BE2C (cell line): ENCODE results near the gene SHB.

ENCODE experiments used
- DNase-seq: peaks from one replicate; pipeline ENCODE4 v3.0.0-alpha.2; 2020
- H3K27me3 ChIP-seq: fragments of 250-450 bp; sonication (Bioruptor Pico); 2 replicates; pipeline ENCODE4 v1.5.1; 2020; ENCODE audit warnings: mild to moderate bottlenecking
- H3K36me3 ChIP-seq: fragments of 250-450 bp; sonication (Bioruptor Pico); 2 replicates; pipeline ENCODE4 v1.5.1; 2020; ENCODE audit warnings: mild to moderate bottlenecking
- H3K4me1 ChIP-seq: fragments of 250-450 bp; sonication (Bioruptor Pico); 2 replicates; pipeline ENCODE4 v1.5.1; 2020
- H3K4me3 ChIP-seq: 2 replicates; pipeline ENCODE4 v1.5.1; 2011; ENCODE audit warnings: low read depth, low read length
- H3K9me3 ChIP-seq: fragments of 250-450 bp; sonication (Bioruptor Pico); 2 replicates; pipeline ENCODE4 v1.5.1; 2020
- TF ChIP-seq, protein P1 (sequence below): IDR thresholded peaks from 2 replicates; pipeline ENCODE4 v1.5.1; 2012; ENCODE audit warnings: mild to moderate bottlenecking, low read depth, low read length

Gene SHB

DNA sequence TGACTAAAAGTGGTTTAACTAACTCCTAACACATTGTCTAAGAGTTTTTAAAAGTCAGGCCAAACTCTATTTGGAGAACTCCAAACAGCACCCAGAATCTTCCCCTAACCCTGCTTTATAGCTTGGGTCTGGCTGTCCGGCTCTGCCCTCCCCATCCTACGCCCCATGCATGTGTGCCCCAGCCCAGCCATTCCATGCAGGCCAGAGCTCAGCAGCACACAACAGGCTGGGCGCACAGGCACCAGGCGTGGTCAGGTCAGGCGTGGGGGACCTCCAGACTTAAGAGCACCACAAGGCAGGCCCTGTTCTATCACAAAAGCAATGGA lies 31.1 kb downstream of the SHB start:
- TF ChIP-seq, protein P1, sequence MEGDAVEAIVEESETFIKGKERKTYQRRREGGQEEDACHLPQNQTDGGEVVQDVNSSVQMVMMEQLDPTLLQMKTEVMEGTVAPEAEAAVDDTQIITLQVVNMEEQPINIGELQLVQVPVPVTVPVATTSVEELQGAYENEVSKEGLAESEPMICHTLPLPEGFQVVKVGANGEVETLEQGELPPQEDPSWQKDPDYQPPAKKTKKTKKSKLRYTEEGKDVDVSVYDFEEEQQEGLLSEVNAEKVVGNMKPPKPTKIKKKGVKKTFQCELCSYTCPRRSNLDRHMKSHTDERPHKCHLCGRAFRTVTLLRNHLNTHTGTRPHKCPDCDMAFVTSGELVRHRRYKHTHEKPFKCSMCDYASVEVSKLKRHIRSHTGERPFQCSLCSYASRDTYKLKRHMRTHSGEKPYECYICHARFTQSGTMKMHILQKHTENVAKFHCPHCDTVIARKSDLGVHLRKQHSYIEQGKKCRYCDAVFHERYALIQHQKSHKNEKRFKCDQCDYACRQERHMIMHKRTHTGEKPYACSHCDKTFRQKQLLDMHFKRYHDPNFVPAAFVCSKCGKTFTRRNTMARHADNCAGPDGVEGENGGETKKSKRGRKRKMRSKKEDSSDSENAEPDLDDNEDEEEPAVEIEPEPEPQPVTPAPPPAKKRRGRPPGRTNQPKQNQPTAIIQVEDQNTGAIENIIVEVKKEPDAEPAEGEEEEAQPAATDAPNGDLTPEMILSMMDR = no peak
- H3K36me3 ChIP-seq = no peaks in the 10 kb centered on the region
- peaks cover 29% of the 10 kb centered on the region for H3K4me1 ChIP-seq
- DNase-seq = no peak
- no peak overlapping the region for H3K4me3 ChIP-seq
- H3K9me3 ChIP-seq = no peaks in the 10 kb centered on the region
- no peaks in the 10 kb centered on the region for H3K27me3 ChIP-seq

DNA sequence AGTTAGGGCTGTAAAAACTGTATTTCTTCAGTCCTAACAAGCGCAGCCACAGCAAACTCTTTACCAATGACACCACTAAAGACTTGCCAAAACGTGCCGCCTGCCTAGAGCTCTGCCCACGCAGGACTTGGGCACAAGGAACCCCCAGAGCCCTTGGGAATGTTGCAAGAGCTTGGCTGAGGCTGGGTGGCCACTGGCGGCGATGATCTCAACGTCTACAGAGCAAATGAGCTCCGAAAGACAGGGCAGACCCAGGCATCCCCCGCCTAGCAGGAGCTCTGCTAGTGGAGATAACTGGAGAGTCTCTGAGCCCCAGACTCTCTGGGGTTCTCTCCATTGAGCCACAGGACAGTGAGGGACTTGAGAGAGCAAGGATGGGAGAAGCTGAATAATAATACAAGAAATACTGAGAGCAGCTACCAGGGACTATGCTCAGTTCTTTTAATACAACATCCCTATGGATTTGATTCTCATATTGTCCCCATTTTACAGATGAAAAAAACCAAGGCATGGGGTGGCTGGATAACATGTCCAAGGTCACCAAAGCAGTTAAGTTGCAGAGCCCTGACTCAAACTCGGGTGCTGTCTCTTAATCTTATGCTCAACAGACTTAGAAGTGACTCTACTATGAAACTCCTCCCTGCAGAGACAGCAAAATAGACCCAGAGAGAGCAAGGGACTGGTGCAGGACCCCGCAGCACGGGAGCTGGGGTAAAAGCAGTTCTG lies 32.5 kb downstream of the SHB start:
- TF ChIP-seq, protein P1 = no peak

DNA sequence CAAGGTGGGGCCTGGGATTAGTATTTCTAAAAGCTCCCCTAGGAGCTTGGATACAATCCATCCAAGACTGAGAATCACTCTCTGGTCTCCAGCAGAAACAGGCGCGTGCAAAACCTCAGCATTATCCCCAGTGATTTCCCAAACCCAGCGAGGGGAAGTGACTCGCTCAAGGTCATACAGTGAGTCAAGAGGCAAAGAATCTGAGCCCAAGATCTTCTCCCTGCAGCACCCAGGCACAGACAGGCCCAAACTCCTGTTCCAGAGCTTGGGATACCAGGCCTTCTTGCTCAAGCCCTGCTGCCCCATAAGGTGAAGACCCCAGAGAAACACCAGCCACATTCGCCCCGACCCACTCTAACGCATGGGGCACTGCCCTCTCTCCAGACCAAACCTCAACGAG lies 33.2 kb downstream of the SHB start:
- no peaks in the 10 kb centered on the region for H3K9me3 ChIP-seq
- TF ChIP-seq, protein P1 = no peak
- H3K4me1 ChIP-seq = peaks cover 21% of the 10 kb centered on the region
- H3K4me3 ChIP-seq = no peak overlapping the region
- H3K36me3 ChIP-seq = no peaks in the 10 kb centered on the region
- no peak for DNase-seq
- no peaks in the 10 kb centered on the region for H3K27me3 ChIP-seq

More for the DNA sequence above, 32.5 kb downstream of the SHB start:
- Histone ChIP-seq H3K4me1 (peaks cover 21% of the 10 kb centered on the region), H3K9me3 (no peaks in the 10 kb centered on the region), H3K4me3 (no peak overlapping the region), H3K36me3 (no peaks in the 10 kb centered on the region), H3K27me3 (no peaks in the 10 kb centered on the region)
- no peak for DNase-seq

DNA sequence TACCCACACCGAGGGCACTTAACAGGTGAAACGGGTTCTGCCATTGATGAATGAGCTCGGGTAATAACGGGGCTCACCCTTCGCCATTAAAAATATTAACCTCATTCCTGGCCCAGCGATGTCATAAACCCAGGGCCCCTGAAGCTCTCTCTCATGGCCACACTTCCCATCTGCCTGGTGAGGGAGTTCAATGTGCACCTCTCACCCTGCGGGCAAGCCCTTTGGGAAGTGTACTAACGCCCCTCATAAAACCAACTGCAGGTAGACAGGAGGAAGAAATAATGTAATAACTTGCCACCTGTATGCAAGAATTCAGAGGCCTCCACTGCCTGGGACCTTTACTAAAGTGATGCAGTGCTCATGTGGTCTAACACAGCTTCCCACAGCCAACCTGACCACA lies 35.1 kb downstream of the SHB start:
- H3K4me3 ChIP-seq = no peak overlapping the region
- H3K9me3 ChIP-seq = no peaks in the 10 kb centered on the region
- TF ChIP-seq, protein P1 = no peak
- H3K4me1 ChIP-seq = peaks cover 9% of the 10 kb centered on the region
- DNase-seq = no peak
- no peaks in the 10 kb centered on the region for H3K36me3 ChIP-seq
- H3K27me3 ChIP-seq = no peaks in the 10 kb centered on the region

DNA sequence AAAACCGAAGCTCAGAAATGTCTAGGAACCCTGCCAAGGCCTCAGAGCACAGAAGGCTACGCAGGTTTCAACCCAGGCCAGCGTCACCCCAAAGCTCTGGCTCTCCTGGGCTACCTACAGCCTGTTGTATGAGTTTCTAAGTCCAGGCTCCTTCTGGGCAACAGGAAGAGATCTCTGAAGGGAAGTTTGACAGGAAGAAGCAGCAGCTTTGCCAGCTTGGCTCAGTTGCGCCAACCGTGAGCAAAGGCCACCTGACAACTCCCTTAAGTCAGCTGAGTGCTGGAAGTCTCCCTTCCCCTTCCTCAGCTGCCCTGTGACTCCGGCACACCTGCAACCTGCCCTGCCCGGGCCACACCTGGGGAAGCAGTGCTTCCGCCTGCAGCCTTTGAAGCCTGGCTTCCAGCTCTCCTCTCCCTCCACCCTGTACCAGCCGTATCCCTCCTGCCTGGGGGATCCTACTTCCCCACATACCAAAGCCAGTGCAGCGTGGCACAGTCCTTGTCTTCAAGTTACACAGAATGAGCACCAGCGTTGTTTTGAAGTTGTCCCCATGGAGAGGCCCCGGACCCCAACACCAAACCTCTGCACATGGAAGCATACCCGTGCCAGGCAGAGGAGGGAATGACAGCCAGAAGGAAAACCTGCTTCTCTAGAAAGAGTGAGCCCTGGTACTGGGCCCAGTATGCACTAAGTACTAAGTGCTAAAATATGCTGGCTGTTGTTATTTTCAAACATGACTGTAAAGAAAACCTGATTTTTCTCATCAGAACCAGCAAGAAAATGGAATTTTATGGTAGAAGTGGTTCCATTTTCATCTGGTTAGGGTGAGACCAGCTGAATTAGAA lies 36.5 kb downstream of the SHB start:
- Histone ChIP-seq H3K36me3 (no peaks in the 10 kb centered on the region), H3K4me3 (no peak overlapping the region), H3K9me3 (no peaks in the 10 kb centered on the region), H3K27me3 (no peaks in the 10 kb centered on the region), H3K4me1 (peaks cover 5% of the 10 kb centered on the region)
- no peak for DNase-seq
- TF ChIP-seq, protein P1 = no peak

DNA sequence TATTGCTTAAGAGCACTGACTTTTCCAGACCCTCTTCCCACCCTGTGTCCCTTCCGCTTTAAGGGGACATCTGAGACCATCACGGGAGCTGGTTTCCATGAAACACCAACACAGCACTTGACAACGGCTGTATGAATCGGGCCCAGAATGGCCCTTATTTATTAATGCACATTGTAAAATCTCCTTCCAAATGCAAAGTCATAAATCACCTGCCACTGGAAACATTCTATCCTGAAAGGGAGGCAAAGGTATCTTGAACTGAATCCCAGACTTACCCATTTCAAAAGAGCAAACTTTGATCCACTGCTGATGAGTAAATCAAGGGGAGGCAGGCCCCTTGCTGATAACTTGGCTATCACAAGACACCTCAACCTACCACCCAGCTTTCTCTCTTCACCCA lies 37.4 kb downstream of the SHB start:
- TF ChIP-seq, protein P1 = no peak
- H3K36me3 ChIP-seq = no peaks in the 10 kb centered on the region
- no peaks in the 10 kb centered on the region for H3K9me3 ChIP-seq
- peaks cover 14% of the 10 kb centered on the region for H3K4me1 ChIP-seq
- no peak overlapping the region for H3K4me3 ChIP-seq
- H3K27me3 ChIP-seq = no peaks in the 10 kb centered on the region
- no peak for DNase-seq
